Measurements from ENCODE around the gene RFT1. TPM values are rescaled to one million over a fixed set of nuclear protein-coding genes. Genes with fewer than 3 reads are reported as not detected.

RFT1 gene
- total and polyA plus RNA-seq, 2 donors (not counting 3 experiments of a cell fraction or from before 2014, with no cell fraction given): 29.8 to 39.9 TPM

- ChIA-PET POLR2A (no interaction called here), CTCF (interaction anchor here (0.5 kb wide), 1 partner anchor 64 kb away, joined by 3 read pairs; no protein-coding TSS in a partner anchor)
- Histone ChIP-seq H3K9ac (replicated peaks; ENCODE audit: extremely low read depth, insufficient read depth, low read length) (no peak overlapping the region), H3K9me3 (replicated peaks; ENCODE audit: control insufficient read depth, insufficient read depth, low read length) (no peaks in the 10 kb centered on the region), H3K27ac (ENCODE audit: insufficient read depth, low read depth, low read length) (no peak overlapping the region), H3K79me2 (ENCODE audit: control insufficient read depth, insufficient read depth, low read length) (no peaks in the 10 kb centered on the region), H3K27me3 (ENCODE audit: control insufficient read depth in 2 of 2, insufficient read depth in 2 of 2, low read length in 2 of 2) (no peaks in the 10 kb centered on the region), H3K4me1 (ENCODE audit: control insufficient read depth, extremely low read depth, insufficient read depth, low read length) (peaks cover 3% of the 10 kb centered on the region), H2AFZ (ENCODE audit: low read depth, low read length) (no peak overlapping the region), H4K20me1 (replicated peaks; ENCODE audit: control insufficient read depth, extremely low read depth, insufficient read depth, low read length) (no peaks in the 10 kb centered on the region), H3K9me1 (replicated peaks; ENCODE audit: control insufficient read depth, extremely low read depth, insufficient read depth, low read length) (no peaks in the 10 kb centered on the region), H3K4me3 (replicated peaks in 1 of 3; ENCODE audit: insufficient read depth in 1 of 3, low read depth in 1 of 3, low read length in 3 of 3) (no peak overlapping the region), H3K4me2 (ENCODE audit: insufficient read depth, low read length) (no peak overlapping the region), H3K36me3 (ENCODE audit: control insufficient read depth in 2 of 2, extremely low read depth in 1 of 2, insufficient read depth in 2 of 2, low read length in 2 of 2) (peaks cover 7 to 17% of the 10 kb centered on the region in 2 experiments)
- intact Hi-C loops (cut with micrococcal nuclease): no loop called here
- dilution Hi-C loops (cut with MboI; ENCODE audit: extremely low pct_ligation_motif_present, low sequenced_read_pairs): no loop called here
- DNase-seq (ENCODE audit: low read depth, low spot score) (no peak), FAIRE-seq (no peak)
- TF ChIP-seq GATA2 (IDR thresholded peaks at IDR 0.05; ENCODE audit: insufficient read depth, insufficient read length, low read depth, low read length) (no peak), JUN (IDR thresholded peaks at IDR 0.05; ENCODE audit: borderline replicate concordance, insufficient read depth, insufficient read length, low read depth) (no peak), MAX (IDR thresholded peaks at IDR 0.05; ENCODE audit: insufficient read depth, insufficient read length) (no peak), POLR2AphosphoS5 (IDR thresholded peaks at IDR 0.05; ENCODE audit: insufficient read depth, low read depth, low read length) (no peak), POLR2A (IDR thresholded peaks at IDR 0.05; ENCODE audit: low read depth, low read length) (no peak)
- BruUV-seq (replicated peaks): no TSS peak
These were observed 48.0 kb upstream of the RFT1 start for GRCh38 chr3:53178246-53178645.

GRCh38 chr3:53175613-53176540 is 45.6 kb upstream of the RFT1 start:
- H3K9me1 ChIP-seq (replicated peaks; ENCODE audit: control insufficient read depth, extremely low read depth, insufficient read depth, low read length): no peaks in the 10 kb centered on the region
- no peaks in the 10 kb centered on the region for H3K27me3 ChIP-seq (ENCODE audit: control insufficient read depth in 2 of 2, insufficient read depth in 2 of 2, low read length in 2 of 2)
- dilution Hi-C loops (cut with MboI; ENCODE audit: extremely low pct_ligation_motif_present, low sequenced_read_pairs): no loop called here
- H4K20me1 ChIP-seq (replicated peaks; ENCODE audit: control insufficient read depth, extremely low read depth, insufficient read depth, low read length): no peaks in the 10 kb centered on the region
- H3K9ac ChIP-seq (replicated peaks; ENCODE audit: extremely low read depth, insufficient read depth, low read length): no peak overlapping the region
- peaks cover 3% of the 10 kb centered on the region for H3K4me1 ChIP-seq (ENCODE audit: control insufficient read depth, extremely low read depth, insufficient read depth, low read length)
- TF ChIP-seq JUN (IDR thresholded peaks at IDR 0.05; ENCODE audit: borderline replicate concordance, insufficient read depth, insufficient read length, low read depth) (no peak), GATA2 (IDR thresholded peaks at IDR 0.05; ENCODE audit: insufficient read depth, insufficient read length, low read depth, low read length) (no peak), CTCF (IDR thresholded peaks at IDR 0.05; ENCODE audit: extremely low read depth in 1 of 2, insufficient read depth in 1 of 2, low read depth in 1 of 2, low read length in 2 of 2) (no peak), MYC (IDR thresholded peaks at IDR 0.05; ENCODE audit: low read depth, low read length) (no peak), POLR2AphosphoS5 (IDR thresholded peaks at IDR 0.05; ENCODE audit: insufficient read depth, low read depth, low read length) (no peak)
- DNase-seq (ENCODE audit: low read depth, low spot score) (no peak), FAIRE-seq (no peak)
- no peak overlapping the region for H2AFZ ChIP-seq (ENCODE audit: low read depth, low read length)
- H3K36me3 ChIP-seq (ENCODE audit: control insufficient read depth in 2 of 2, extremely low read depth in 1 of 2, insufficient read depth in 2 of 2, low read length in 2 of 2): peaks cover 2 to 11% of the 10 kb centered on the region in 2 experiments
- H3K9me3 ChIP-seq (replicated peaks; ENCODE audit: control insufficient read depth, insufficient read depth, low read length): no peaks in the 10 kb centered on the region
- ChIA-PET POLR2A (no interaction called here), CTCF (interaction anchor here (1.2 to 1.4 kb wide), 3 partner anchors 21 to 62 kb away, joined by 3 to 6 read pairs (median 3); no protein-coding TSS in a partner anchor)
- no peak overlapping the region for H3K4me2 ChIP-seq (ENCODE audit: insufficient read depth, low read length)
- no peak overlapping the region for H3K4me3 ChIP-seq (replicated peaks in 1 of 3; ENCODE audit: insufficient read depth in 1 of 3, low read depth in 1 of 3, low read length in 3 of 3)
- intact Hi-C loops (cut with micrococcal nuclease): no loop called here
- H3K79me2 ChIP-seq (ENCODE audit: control insufficient read depth, insufficient read depth, low read length): no peaks in the 10 kb centered on the region
- BruUV-seq (replicated peaks): no TSS peak
- H3K27ac ChIP-seq (ENCODE audit: insufficient read depth, low read depth, low read length): no peak overlapping the region
